AG09319 (cell line): ENCODE results near the gene AGPAT4.

Experiments
- DNase-seq: peaks from one replicate; pipeline ENCODE4 v3.0.0-alpha.2; 2010; ENCODE audit warnings: low read depth; ENCODE audit errors: extremely low read depth
- TF ChIP-seq, protein P1 (sequence below): IDR thresholded peaks from 2 replicates; pipeline ENCODE4 v1.5.1; 2011; ENCODE audit warnings: low read depth, mild to moderate bottlenecking, inconsistent platforms, low read length, moderate library complexity

The AGPAT4 gene

DNA sequence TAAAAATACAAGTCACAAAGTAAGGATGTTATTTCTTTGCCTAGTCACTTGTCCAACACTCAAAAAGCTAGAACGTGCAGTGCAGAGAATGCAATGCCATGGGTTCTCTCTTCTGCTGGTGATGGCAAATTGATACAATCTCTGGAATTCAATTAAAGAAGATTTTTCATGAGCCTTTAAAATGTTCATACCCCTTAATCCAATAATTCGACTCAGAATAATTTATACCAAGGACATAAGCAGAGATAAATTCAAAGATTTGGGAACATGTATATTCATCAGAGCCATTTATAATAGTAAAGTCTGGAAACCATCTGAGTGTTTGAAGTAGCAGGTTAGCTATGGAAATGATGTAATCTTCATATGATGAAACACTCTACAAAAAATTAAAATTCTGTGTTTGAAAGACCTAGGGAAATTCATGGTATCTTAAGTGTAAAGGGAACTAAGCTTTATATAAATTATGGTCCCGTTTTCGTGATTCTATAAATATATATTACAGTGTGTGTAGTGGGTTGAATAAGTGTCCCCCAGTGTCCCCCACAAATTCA lies 2.8 kb upstream of the AGPAT4 start:
- TF ChIP-seq, protein P1, sequence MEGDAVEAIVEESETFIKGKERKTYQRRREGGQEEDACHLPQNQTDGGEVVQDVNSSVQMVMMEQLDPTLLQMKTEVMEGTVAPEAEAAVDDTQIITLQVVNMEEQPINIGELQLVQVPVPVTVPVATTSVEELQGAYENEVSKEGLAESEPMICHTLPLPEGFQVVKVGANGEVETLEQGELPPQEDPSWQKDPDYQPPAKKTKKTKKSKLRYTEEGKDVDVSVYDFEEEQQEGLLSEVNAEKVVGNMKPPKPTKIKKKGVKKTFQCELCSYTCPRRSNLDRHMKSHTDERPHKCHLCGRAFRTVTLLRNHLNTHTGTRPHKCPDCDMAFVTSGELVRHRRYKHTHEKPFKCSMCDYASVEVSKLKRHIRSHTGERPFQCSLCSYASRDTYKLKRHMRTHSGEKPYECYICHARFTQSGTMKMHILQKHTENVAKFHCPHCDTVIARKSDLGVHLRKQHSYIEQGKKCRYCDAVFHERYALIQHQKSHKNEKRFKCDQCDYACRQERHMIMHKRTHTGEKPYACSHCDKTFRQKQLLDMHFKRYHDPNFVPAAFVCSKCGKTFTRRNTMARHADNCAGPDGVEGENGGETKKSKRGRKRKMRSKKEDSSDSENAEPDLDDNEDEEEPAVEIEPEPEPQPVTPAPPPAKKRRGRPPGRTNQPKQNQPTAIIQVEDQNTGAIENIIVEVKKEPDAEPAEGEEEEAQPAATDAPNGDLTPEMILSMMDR: no peak
- no peak for DNase-seq

- TF ChIP-seq, protein P1: no peak
- no peak for DNase-seq
These were observed 1.0 kb upstream of the AGPAT4 start for GRCh38 chr6:161274898-161275297.

DNA sequence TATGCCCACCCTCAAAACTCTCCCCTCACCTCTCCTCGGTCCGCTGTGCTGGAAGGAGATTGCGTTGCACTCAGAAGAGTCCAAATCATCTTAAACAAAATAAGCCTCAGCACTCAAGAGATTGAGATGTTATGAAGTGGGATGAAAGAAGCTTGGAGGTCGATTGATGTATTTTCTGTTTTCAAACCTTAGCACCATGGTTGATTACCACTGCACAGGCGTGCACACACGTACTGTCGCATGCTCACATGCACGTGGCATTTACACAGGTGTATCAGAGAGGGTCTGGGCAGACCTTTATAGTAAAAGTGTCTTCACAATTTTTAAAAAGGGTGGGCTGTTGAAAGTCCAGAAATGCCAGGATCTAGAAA lies 612 bp upstream of the AGPAT4 start:
- TF ChIP-seq, protein P1: no peak
- DNase-seq: no peak

DNA sequence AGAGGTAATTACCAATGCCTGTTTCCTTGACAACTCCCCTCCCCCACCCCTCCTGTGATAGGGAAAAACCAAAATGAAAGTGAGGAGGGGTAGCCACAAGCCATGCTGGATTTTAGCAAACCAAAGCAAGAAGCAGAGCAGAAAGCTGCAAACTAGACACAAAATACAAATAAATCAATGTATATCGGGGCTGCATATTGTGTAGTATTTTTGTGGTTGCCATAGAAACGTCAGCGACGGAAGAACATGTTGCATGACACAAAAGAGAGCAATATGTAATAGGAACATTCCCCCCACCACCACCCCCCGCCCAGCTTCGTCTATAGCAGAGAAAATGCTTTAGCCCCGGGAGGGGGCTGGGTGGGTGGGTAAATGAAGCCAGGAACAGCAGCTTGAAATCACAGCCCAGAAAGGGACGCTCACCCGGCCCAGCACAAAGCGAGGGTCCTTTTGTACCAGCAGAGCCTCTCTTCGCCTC lies 548 bp downstream of the AGPAT4 start:
- DNase-seq: no peak
- TF ChIP-seq, protein P1: no peak

- no peak for DNase-seq
- TF ChIP-seq, protein P1: no peak
These were observed 1.1 kb downstream of the AGPAT4 start for GRCh38 chr6:161272635-161273273.

GRCh38 chr6:161271343-161272030 lies 2.4 kb downstream of the AGPAT4 start:
- DNase-seq: no peak
- TF ChIP-seq, protein P1: no peak

DNA sequence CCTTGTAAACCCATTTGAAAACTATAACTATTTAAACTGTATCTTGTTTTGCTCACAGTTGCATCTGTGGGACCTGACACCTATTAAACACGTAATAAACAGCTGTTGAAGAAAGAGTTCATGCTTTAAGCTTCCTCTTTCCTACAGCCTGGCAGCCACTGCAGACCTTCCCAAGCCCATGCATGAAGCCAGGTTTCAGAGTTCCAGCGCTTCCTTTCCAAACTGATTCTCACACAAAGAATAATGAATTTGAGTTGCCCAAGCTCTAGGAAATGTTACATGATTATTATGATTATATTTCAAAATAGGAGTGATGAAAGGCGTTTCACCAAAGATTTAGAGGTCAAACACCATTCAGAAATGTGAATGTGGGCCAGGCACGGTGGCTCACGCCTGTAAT lies 3.7 kb downstream of the AGPAT4 start:
- DNase-seq: no peak
- TF ChIP-seq, protein P1: no peak
